WI38 (cell line): ENCODE results near the gene AGAP3.

Experiments used
- H3K4me3 ChIP-seq: 2 replicates; pipeline ENCODE4 v1.5.1; 2011; ENCODE audit warnings: low read depth, mild to moderate bottlenecking, control low read depth, low read length
- CTCF ChIP-seq: IDR thresholded peaks from 2 replicates; pipeline ENCODE4 v1.5.1; 2012; ENCODE audit warnings: low read depth, mild to moderate bottlenecking, control low read depth, low read length

AGAP3 gene

GRCh38 chr7:151129960-151130591 lies 43.8 kb downstream of the AGAP3 start:
- TF ChIP-seq CTCF = no peak
- no peak overlapping the region for H3K4me3 ChIP-seq

- H3K4me3 ChIP-seq = no peak overlapping the region
- TF ChIP-seq CTCF = no peak
Measured at GRCh38 chr7:151130741-151131157, 44.5 kb downstream of the AGAP3 start.

GRCh38 chr7:151131224-151131591 lies 44.9 kb downstream of the AGAP3 start:
- H3K4me3 ChIP-seq = no peak overlapping the region
- no peak for TF ChIP-seq CTCF

GRCh38 chr7:151131592-151132293 lies 45.5 kb downstream of the AGAP3 start:
- H3K4me3 ChIP-seq = no peak overlapping the region
- TF ChIP-seq CTCF = no peak

GRCh38 chr7:151132461-151133205 lies 46.4 kb downstream of the AGAP3 start:
- TF ChIP-seq CTCF = no peak
- H3K4me3 ChIP-seq = no peak overlapping the region

- no peak overlapping the region for H3K4me3 ChIP-seq
Measured at GRCh38 chr7:151133266-151133985, 47.2 kb downstream of the AGAP3 start.

More at GRCh38 chr7:151133266-151133985, 47.2 kb downstream of the AGAP3 start:
- TF ChIP-seq CTCF = no peak
